GM19023 (cell line): ENCODE results near the gene OR8D4.
A peak's percentile ranks its signal among the peaks of the same experiment; 100 is the strongest.
"Not testable (repeated sequence)": the region's sequence is repeated elsewhere in the genome, so short reads cannot be mapped to it uniquely, and the experiment has no call there.

Source experiments
- ATAC-seq: cut with Tn5 transposase; IDR thresholded peaks from one replicate; pipeline ENCODE4 v1.9.1; 2021; ENCODE audit warnings: mild to moderate bottlenecking, moderate library complexity; ENCODE audit not compliant: unreplicated experiment

The OR8D4 gene

DNA sequence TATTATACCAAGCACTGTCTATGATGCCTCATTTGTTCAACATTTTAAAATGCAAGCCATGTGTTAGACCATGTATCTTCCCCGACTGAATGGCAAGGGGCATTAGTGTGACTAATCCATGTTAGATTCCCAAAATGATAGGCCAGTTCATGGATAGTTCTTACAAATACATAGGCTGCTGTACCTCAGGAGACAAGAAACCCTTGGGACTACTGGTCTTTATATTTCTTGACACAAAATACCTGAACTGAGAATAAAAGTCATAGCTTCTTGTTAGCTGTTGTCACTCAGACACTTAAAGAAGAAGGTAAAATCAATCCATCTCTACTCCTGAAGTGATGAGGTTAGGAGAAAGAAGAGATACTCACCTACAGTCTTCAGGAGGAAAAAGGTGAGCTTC lies at the start of gene OR8D4:
TSS of gene OR8D4 (plus strand) at position 301 of the 400 bp plus-strand sequence. CDS start 4,265 bp downstream, outside the sequence.
- ATAC-seq: no peak

DNA sequence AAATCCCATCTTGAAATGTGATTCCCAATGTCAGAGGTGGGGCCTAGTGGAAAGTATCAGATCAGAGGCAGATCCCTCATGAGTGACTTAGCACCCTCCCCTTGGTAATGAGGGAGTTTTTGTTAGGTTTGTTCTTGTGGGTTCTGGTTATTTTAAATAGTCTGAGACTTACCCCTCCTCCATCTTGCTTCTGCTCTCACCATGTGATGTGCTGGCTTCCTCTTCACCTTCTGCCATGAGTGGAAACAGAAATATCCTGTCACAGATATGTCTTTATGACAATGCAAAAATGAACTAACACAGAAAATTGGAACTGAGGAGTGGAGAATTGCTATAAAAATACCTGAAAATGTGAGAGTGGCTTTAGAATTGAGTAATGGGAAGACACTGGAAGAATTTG lies 49.6 kb upstream of the OR8D4 start:
- no peak for ATAC-seq

- ATAC-seq: no peak
These were observed 48.9 kb upstream of the OR8D4 start for GRCh38 chr11:123853038-123853437.

DNA sequence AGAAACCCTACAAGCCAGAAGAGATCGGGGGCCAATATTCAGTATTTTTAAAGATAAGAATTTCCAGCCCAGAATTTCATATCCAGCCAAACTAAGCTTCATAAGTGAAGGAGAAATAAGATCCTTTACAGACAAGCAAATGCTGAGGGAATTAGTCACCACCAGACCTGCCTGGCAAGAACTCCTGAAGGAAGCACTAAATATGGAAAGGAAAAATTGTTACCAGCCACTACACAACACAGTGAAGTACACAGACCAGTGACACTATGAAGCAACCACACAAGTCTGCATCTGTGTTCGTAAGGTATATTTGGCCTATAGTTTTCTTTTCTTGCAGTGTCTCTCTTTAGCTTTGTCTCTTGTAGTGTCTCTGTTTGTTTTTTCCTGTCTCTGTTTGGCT lies 45.5 kb upstream of the OR8D4 start:
- ATAC-seq: no peak

DNA sequence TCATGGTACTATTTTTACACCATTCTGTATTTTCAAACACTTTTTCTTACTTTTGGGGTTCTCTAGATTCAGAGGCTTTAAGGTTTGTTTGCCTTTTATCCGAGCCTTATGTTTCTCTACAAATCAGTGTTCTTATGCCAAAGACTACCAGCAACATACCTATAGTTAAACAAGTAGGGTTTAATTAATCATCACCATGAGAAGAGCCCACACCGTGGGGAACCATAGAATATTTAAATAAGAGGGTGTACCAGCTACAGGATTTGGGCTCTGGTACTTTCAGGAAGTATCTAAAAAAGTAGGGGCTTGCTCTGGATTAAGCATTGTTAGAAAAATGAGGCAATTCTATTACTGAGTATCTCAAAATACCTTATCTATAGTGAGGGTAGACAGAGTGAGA lies 42.2 kb upstream of the OR8D4 start:
- ATAC-seq: no peak

GRCh38 chr11:123865293-123865692 lies 36.7 kb upstream of the OR8D4 start:
- not testable (repeated sequence) for ATAC-seq

GRCh38 chr11:123867795-123868194 lies 34.2 kb upstream of the OR8D4 start:
- not testable (repeated sequence) for ATAC-seq

DNA sequence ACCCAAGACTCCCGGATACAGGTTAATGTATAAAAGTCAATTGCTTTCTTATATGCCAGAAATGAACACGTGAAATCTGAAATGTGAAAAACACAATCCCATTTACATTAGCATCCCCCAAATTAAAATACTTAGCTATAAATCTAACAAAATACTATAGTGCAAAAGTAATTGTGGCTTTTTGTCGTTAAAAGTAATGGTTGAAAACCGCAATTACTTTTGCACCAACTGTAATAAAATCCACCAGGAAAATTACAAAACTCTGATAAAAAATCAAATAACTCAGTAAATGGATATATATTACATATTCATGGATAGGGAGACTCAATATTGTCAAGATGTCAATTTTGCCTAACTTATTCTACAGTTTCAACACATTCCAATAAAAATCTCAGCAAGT lies 21.1 kb upstream of the OR8D4 start:
- ATAC-seq: no peak

GRCh38 chr11:123885570-123885969 lies 16.4 kb upstream of the OR8D4 start, which contains the start of gene TMEM225:
Gene TMEM225 (minus strand): TSS chr11:123885670. CDS start chr11:123885425, 245 bp downstream.
- ATAC-seq: no peak

- no peak for ATAC-seq
These were observed 9.9 kb upstream of the OR8D4 start for GRCh38 chr11:123892031-123892430.

DNA sequence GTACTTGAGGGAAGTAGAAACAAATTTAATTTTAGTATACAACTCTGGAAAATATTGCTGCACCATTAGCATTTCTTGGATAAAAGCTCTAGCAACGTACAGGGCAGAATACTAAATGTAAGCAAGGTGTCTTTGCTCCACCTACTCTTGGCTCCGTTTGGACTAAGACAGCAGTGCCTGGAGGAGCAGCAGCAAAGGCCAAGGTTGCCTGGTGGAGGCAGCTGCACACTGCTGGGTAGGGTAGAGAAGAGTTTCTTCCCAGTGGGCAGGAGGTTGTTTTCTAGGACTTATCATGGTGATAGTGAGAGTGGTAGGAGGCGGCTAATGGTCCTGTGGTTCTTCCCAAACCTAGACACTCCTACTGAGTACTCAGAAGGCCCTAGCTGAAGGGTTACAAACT lies 2.2 kb upstream of the OR8D4 start:
- no peak for ATAC-seq

DNA sequence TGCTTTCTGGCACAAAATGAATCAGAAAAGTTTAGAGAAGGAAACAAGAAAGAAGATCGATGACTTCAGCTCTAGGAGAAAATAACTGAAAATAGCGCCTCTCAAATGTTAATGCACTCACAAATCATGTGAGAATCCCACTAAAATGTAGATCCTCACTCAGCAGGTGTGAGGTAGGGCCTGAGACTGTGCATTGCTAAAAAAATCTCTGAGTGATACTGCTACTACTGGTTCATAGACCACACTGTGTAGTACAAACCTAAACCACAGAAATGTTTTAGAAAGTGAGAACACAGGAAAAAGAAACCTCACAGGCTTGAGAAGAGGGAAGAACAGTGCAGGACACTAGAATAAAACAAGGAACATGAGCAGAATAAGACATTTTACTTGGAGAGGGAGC lies 2.0 kb downstream of the OR8D4 start:
- ATAC-seq: peak; percentile 73

DNA sequence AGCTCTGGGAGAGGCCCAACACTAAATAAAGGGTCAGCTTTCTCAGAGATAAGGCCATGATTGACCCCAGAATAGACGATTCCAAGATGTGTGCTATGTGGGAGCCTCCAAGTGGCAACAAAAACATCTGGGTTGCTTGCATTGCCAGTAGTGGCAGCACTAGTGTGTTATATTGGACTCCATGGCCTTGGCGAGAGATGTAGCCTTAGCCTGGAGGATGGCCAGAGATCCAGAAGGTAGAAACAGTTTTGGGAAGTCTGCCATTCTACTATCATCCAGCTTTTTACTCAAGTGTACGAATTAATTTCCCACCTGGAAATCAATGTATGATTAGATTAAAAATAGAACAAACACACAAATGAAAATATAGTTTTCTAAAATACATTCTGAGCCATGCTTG lies 3.0 kb downstream of the OR8D4 start:
- ATAC-seq: no peak

DNA sequence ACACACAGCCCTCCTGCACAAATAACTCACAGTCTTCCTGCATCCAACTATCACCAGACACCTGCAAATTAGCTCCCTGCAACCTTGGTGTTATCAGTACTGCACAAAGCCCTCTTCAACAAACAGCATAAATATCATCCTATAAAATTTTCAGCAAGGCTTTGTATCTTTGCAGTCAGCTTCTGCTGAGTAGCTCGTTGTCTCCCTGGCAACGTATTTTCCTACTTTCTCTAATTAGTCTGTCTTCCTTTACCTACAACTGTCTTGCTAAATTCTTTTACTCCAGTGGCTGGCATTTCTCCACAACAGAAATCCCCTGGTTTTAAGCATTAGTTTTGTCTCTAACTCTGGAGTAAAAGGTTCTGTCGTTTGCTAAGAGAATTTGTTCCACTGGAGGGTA lies 3.9 kb downstream of the OR8D4 start:
- no peak for ATAC-seq

DNA sequence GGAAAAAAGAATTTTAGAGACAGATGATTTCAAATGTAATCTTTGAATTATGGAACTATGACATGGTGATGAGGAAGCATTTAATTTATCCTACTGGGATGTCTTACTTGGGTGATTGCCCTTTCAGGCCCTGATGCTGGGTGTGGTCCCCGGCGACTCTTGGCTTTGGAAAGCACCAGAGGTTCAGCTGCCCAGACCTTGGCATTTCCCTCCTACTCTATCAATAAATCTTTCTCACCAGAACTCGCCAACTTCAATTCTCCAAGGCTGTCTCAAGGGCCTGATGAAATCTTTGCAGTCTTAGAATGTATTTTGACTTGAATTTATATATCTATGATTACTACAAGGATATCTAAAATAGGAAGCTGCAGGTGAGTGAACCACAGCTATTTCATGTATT lies 19.0 kb downstream of the OR8D4 start:
- no peak for ATAC-seq

DNA sequence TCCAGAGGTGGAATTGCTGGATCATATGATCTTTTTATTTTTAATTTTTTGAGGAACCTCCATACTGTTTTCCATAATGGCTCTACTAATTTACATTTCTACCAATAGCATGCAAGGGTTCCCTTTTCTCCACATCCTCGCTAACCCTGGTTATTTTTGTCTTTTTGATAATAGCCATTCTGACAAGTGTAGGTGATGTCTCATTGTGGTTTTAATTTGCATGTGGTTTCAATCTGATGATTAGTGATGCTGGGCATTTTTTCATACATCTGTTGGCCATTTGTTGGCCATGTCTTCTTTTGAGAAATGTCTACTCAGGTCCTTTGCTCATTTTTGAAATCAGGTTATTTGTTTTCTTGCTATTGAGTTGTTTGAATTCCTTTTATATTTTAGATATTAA lies 22.1 kb downstream of the OR8D4 start:
- no peak for ATAC-seq

GRCh38 chr11:123939317-123939716 lies 37.4 kb downstream of the OR8D4 start, which contains the start of gene OR4D5:
Gene OR4D5 (plus strand): TSS chr11:123939617. CDS start chr11:123939617, 0 bp downstream.
- ATAC-seq: no peak

- ATAC-seq: no peak
These were observed 40.4 kb downstream of the OR8D4 start for GRCh38 chr11:123942413-123942812.

DNA sequence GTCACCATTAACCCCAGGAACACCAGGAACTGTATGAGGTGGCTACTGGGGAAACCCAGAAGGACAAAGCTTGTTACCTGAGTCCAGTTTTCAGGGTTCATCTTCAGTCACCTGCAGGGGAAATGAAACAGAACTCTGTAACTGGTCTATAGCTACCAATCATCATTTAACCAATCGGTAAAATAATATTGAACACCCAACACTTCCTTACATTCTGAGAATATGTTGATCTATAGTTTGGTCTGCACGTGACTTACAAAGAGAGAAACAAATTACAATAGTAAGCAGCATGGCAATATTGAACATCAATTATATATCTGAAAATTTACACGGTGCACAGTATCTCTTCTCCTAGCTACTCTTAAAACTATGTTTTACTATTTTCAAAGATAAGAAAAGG lies 41.8 kb downstream of the OR8D4 start, which contains the start of gene OR6T1:
TSS of gene OR6T1 (minus strand) at position 101 of the 400 bp plus-strand sequence. CDS start at position 101, 0 bp downstream.
- no peak for ATAC-seq

DNA sequence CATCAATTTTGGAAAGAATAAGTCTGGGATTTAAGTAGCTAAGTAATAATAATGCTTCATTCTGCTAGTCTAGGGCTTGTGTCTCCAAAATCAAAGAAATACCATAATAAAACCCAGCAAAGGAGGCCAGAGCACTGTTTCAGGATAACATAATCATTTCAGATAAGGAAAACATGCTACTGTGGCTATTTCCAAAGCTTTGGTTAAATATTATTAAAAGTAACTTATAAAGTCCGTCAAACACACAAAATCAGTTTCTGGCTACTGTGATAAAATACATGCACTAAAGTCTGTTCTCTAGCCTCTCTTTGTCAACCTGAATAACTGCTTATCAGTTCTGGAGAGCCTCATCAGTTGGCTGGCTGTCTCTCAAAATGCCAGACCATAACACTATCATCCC lies 43.2 kb downstream of the OR8D4 start:
- no peak for ATAC-seq

DNA sequence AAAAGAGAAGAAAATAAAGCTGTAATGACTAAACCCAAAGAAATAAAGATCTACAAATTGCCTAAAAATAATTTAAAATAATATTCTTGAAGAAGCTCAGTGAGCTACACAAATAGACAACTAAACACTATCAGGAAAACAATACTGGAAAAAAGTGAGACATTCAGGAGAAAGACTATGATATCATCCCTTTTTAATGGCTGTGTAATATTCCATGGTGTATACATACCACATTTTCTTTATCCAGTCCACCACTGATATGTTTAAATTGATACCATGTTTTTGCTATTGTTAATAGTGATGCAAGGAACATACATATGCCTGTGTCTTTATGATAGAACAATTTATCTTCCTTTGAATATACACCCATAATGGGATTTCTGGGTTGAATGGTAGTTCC lies 54.8 kb downstream of the OR8D4 start:
- no peak for ATAC-seq
